ENCODE measurements around the gene GADD45B. TPM values are rescaled to one million over a fixed set of nuclear protein-coding genes. Genes with fewer than 3 reads are reported as not detected.

The GADD45B gene
- total RNA-seq, 3 donors from 2014 or later: 136 to 301 (median 172) TPM

DNA sequence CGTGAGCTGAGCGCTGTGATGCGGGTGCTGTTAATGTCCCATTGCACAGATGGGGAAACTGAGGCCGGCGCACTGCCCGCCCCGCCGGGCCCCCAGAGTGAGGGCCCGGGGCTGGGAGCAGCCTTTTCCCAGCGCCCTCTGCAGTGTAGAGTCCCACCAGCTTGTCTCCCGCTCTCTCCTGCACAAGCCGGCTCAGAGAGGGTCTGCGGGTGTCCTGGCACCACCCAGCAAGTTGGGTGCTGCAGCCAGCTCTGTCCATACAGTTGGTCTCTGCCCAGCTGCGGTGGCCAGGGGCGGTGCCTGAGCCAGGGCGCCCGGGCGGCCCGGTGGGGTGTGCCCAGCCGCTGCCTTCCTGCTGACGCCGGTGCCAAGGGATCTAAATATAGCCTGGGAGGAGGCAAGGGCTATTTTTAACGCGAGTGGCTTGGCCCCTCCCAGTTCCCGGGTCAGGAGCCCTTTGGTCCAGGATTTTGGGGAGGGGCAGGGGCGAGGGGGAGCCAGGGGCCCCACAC lies 19.3 kb downstream of the GADD45B start:
- H3K4me1 ChIP-seq: peaks cover 0 to 16% of the 10 kb centered on the region in 2 donors
- no peaks in the 10 kb centered on the region for H3K9me3 ChIP-seq
- DNase-seq (ENCODE audit: low spot score in 2 of 2): peak; percentile 83 to 89
- peak overlapping the region; percentile 48 to 70 (median 65) for H3K4me3 ChIP-seq
- H3K36me3 ChIP-seq: no peaks in the 10 kb centered on the region
- no peaks in the 10 kb centered on the region for H3K27me3 ChIP-seq
- peak overlapping the region; percentile 83 to 95 for H3K27ac ChIP-seq
- intact Hi-C loops (cut with DNase I; ENCODE audit: low total_unique reads): no loop called here
- TF ChIP-seq POLR2A (IDR thresholded peaks at IDR 0.05) (no peak), POLR2AphosphoS5 (IDR thresholded peaks at IDR 0.05) (peak in 1 of 3 donors; percentile 2), CTCF (IDR thresholded peaks at IDR 0.05) (no peak)

DNA sequence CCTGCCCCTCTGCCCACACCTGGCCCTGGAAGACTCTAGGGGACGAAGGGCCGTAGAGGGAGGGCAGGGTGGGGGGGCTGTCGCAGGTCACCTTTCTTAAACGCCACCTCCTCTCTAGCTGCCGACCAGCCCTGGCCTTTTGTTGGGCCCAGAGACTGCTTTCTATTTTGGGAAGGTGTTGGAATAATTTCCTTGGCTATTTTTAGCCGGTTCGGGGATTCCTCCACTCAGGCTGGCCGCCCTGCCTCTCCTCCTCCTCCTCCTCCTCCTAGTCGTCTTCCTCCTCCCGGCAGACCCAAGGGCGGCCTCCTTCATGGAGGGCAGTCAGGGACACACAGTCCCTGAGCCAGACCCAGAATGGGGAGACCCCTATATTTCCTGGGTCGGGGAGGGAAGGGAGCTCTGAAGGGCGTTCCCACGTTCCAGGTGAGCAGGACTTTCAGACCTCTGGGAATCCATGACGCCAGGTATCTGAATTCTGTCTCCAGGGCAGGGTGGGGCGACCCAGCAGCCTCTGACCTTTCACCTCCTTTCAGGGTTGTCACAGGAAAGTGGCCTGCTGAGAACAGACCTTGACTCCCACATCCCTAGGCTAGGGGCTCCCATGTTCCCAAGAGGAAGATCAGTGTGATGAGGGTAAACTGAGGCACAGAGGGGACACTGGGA lies 19.9 kb downstream of the GADD45B start:
- peak overlapping the region; percentile 48 to 70 (median 65) for H3K4me3 ChIP-seq
- H3K27me3 ChIP-seq: no peaks in the 10 kb centered on the region
- TF ChIP-seq POLR2AphosphoS5 (IDR thresholded peaks at IDR 0.05): no peak
- TF ChIP-seq POLR2A (IDR thresholded peaks at IDR 0.05): no peak
- no peak for TF ChIP-seq CTCF (IDR thresholded peaks at IDR 0.05)
- intact Hi-C loops (cut with DNase I; ENCODE audit: low total_unique reads): no loop called here
- no peaks in the 10 kb centered on the region for H3K36me3 ChIP-seq
- DNase-seq (ENCODE audit: low spot score in 2 of 2): peak in 1 of 2 donors; percentile 30
- peak overlapping the region; percentile 83 to 95 for H3K27ac ChIP-seq
- no peaks in the 10 kb centered on the region for H3K9me3 ChIP-seq
- peaks cover 0 to 14% of the 10 kb centered on the region in 2 donors for H3K4me1 ChIP-seq

- Histone ChIP-seq H3K27me3 (no peaks in the 10 kb centered on the region), H3K9me3 (no peaks in the 10 kb centered on the region), H3K36me3 (no peaks in the 10 kb centered on the region), H3K4me3 (no peak overlapping the region), H3K4me1 (peaks cover 0 to 6% of the 10 kb centered on the region in 2 donors), H3K27ac (peak overlapping the region in 1 of 2 donors; percentile 95)
- TF ChIP-seq POLR2A (IDR thresholded peaks at IDR 0.05) (no peak), POLR2AphosphoS5 (IDR thresholded peaks at IDR 0.05) (no peak), CTCF (IDR thresholded peaks at IDR 0.05) (no peak)
- no peak for DNase-seq (ENCODE audit: low spot score in 2 of 2)
- intact Hi-C loops (cut with DNase I; ENCODE audit: low total_unique reads): no loop called here
These were observed 21.3 kb downstream of the GADD45B start for GRCh38 chr19:2497186-2497585.

DNA sequence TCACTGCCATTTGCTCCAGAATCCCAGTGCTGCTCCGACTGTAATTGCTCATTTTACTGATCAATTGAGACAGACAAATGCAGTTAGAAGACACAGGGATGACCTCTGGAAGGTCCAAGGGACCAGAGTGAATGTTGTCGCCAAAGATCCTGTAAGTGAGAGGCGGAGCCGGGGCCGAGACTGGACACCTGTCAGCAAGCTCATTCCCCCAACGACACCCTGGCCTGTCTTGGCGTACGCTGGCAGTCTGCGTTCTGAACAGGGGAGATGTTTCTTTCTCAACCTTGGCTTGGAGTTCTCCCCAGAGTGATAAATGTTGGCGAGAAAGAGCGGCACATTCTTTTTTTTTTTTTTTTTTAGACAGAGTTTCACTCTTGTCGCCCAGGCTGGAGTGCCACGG lies 24.2 kb downstream of the GADD45B start:
- Histone ChIP-seq H3K36me3 (no peaks in the 10 kb centered on the region), H3K27me3 (no peaks in the 10 kb centered on the region), H3K9me3 (no peaks in the 10 kb centered on the region), H3K4me3 (no peak overlapping the region), H3K27ac (peak overlapping the region in 1 of 2 donors; percentile 61), H3K4me1 (peaks cover 0 to 6% of the 10 kb centered on the region in 2 donors)
- TF ChIP-seq POLR2AphosphoS5 (IDR thresholded peaks at IDR 0.05): no peak
- no peak for TF ChIP-seq POLR2A (IDR thresholded peaks at IDR 0.05)
- no peak for TF ChIP-seq CTCF (IDR thresholded peaks at IDR 0.05)
- DNase-seq (ENCODE audit: low spot score in 2 of 2): no peak
- intact Hi-C loops (cut with DNase I; ENCODE audit: low total_unique reads): no loop called here

DNA sequence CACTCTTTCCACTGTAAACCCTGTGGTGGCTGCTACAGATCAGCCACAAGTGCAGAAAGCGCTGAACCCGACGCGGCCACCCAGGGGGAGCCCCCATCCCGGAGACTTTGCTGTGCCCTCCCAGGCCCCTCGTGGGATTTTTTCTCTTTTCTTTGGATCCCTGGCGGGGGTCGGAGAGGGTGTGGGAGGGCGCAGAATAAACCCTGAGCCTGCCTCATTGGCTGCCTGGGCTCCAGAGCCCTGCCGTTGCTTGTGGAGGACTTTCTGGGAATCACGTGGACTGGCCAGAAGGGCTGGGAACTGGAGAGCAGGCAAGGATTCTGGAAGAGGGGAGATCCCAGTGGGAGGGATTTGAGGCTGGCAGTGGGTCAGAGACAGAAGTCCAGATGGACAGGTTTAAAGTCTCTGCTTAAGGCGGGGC lies 24.9 kb downstream of the GADD45B start:
- TF ChIP-seq POLR2AphosphoS5 (IDR thresholded peaks at IDR 0.05): no peak
- no peak for TF ChIP-seq POLR2A (IDR thresholded peaks at IDR 0.05)
- no peak for TF ChIP-seq CTCF (IDR thresholded peaks at IDR 0.05)
- Histone ChIP-seq H3K9me3 (no peaks in the 10 kb centered on the region), H3K36me3 (no peaks in the 10 kb centered on the region), H3K27ac (peak overlapping the region in 1 of 2 donors; percentile 61), H3K27me3 (no peaks in the 10 kb centered on the region), H3K4me1 (peaks cover 0 to 5% of the 10 kb centered on the region in 2 donors), H3K4me3 (no peak overlapping the region)
- intact Hi-C loops (cut with DNase I; ENCODE audit: low total_unique reads): no loop called here
- DNase-seq (ENCODE audit: low spot score in 2 of 2): no peak

Data from breast epithelium (tissue), 4 donors.